Endothelial cell of umbilical vein (primary cell): ENCODE data around the gene KIF26B. TPM values are rescaled to one million over a fixed set of nuclear protein-coding genes. Genes with fewer than 3 reads are reported as not detected.

Source experiments
- BruUV-seq: library from RNA; stranded (reverse); fragments of 400-500 nt; replicated peaks from 2 replicates; lab custom pipeline; 2021; lab: Mats Ljungman, UMichigan
- CTCF ChIA-PET: fragments of 300-600, 350-600 bp; sonication (Branson Sonifier 250); formaldehyde crosslinking; loops from one replicate; lab custom pipeline; 2021; ENCODE audit warnings: antibody characterized with exemption, inconsistent platforms; lab: Charles Lee
- POLR2A ChIA-PET: fragments of 300-600, 350-600 bp; sonication (Branson Sonifier 250); formaldehyde crosslinking; loops from one replicate; lab custom pipeline; 2021; ENCODE audit warnings: antibody characterized with exemption, inconsistent platforms; lab: Charles Lee
- DNase-seq: peaks from one replicate; pipeline ENCODE4 v3.0.0-alpha.2; 2011; ENCODE audit warnings: low read depth, low spot score
- FAIRE-seq: peaks from 2 replicates; lab custom pipeline; 2011; peaks lifted over from hg19 to GRCh38; lab: Jason Lieb, UNC
- H2AFZ ChIP-seq: 2 replicates; pipeline ENCODE4 v1.6.0; 2012; ENCODE audit warnings: low read depth, low read length, control low read depth, inconsistent platforms
- H3K27ac ChIP-seq: 2 replicates; pipeline ENCODE4 v1.5.1; 2011; ENCODE audit warnings: low read depth, mild to moderate bottlenecking, control low read depth, low read length, moderate library complexity; ENCODE audit not compliant: insufficient read depth
- H3K27me3 ChIP-seq, 2 experiments: 2 replicates each; pipeline versions ENCODE4 v1.6.0 to v1.6.1; 2011; ENCODE audit warnings: low read length in 2 of 2, mixed read lengths in 1 of 2; ENCODE audit not compliant: control insufficient read depth in 2 of 2, insufficient read depth in 2 of 2
- H3K36me3 ChIP-seq, 2 experiments: 2 replicates in 1 of 2; 3 replicates in 1 of 2; pipeline ENCODE4 v1.5.1; 2011; ENCODE audit warnings: low read length in 2 of 2, mild to moderate bottlenecking in 1 of 2, moderate library complexity in 1 of 2; ENCODE audit not compliant: control insufficient read depth in 2 of 2, insufficient read depth in 2 of 2; ENCODE audit errors: extremely low read depth in 1 of 2
- H3K4me1 ChIP-seq: 3 replicates; pipeline ENCODE4 v1.5.1; 2011; ENCODE audit warnings: mild to moderate bottlenecking, low read length; ENCODE audit not compliant: control insufficient read depth, insufficient read depth; ENCODE audit errors: extremely low read depth
- H3K4me2 ChIP-seq: 2 replicates; pipeline ENCODE4 v1.6.1; 2011; ENCODE audit warnings: low read length, control low read depth, mixed read lengths; ENCODE audit not compliant: insufficient read depth
- H3K4me3 ChIP-seq, 3 experiments: fragments of 200-600 bp in 1 of 3; sonication (generic), shearing (Covaris generic) in 1 of 3; replicated peaks in 1 of 3; 2 replicates each; pipeline ENCODE4 v1.5.1; 2011 to 2016; ENCODE audit warnings: control low read depth in 3 of 3, low read length in 3 of 3, mild to moderate bottlenecking in 2 of 3, inconsistent platforms in 1 of 3, low read depth in 1 of 3, moderate library complexity in 1 of 3; ENCODE audit not compliant: insufficient read depth in 1 of 3
- H3K79me2 ChIP-seq: 2 replicates; pipeline ENCODE4 v1.6.0; 2012; ENCODE audit warnings: low read length, inconsistent platforms; ENCODE audit not compliant: control insufficient read depth, insufficient read depth
- H3K9ac ChIP-seq: replicated peaks from 2 replicates; pipeline ENCODE3; 2011; ENCODE audit warnings: low read length, control low read depth; ENCODE audit not compliant: insufficient read depth; ENCODE audit errors: extremely low read depth
- H3K9me1 ChIP-seq: replicated peaks from 3 replicates; pipeline ENCODE4 v1.6.0; 2011; ENCODE audit warnings: mild to moderate bottlenecking, low read length; ENCODE audit not compliant: control insufficient read depth, insufficient read depth; ENCODE audit errors: extremely low read depth
- H3K9me3 ChIP-seq: replicated peaks from 2 replicates; pipeline ENCODE4 v1.5.1; 2012; ENCODE audit warnings: low read length, inconsistent platforms; ENCODE audit not compliant: control insufficient read depth, insufficient read depth
- H4K20me1 ChIP-seq: replicated peaks from 2 replicates; pipeline ENCODE3; 2011; ENCODE audit warnings: mild to moderate bottlenecking, low read length; ENCODE audit not compliant: control insufficient read depth, insufficient read depth; ENCODE audit errors: extremely low read depth
- EZH2 ChIP-seq: IDR thresholded peaks from 2 replicates; pipeline ENCODE4 v1.6.1; 2012; ENCODE audit warnings: borderline replicate concordance, low read depth, mild to moderate bottlenecking, moderate library complexity, low read length, inconsistent platforms; ENCODE audit not compliant: severe bottlenecking
- FOS ChIP-seq: IDR thresholded peaks from 2 replicates; pipeline ENCODE4 v1.6.1; 2011; ENCODE audit warnings: mild to moderate bottlenecking, low read length, moderate library complexity, borderline replicate concordance; ENCODE audit not compliant: insufficient read depth
- GATA2 ChIP-seq: IDR thresholded peaks from 2 replicates; pipeline ENCODE4 v1.7.0; 2011; ENCODE audit warnings: low read depth, mild to moderate bottlenecking, moderate library complexity, mixed read lengths, low read length; ENCODE audit not compliant: insufficient read length, insufficient read depth
- JUN ChIP-seq: IDR thresholded peaks from 2 replicates; pipeline ENCODE4 v1.6.1; 2011; ENCODE audit warnings: borderline replicate concordance, low read depth; ENCODE audit not compliant: insufficient read length, insufficient read depth
- MYC ChIP-seq: IDR thresholded peaks from one replicate; pipeline ENCODE4 v1.6.1; 2011; ENCODE audit warnings: mild to moderate bottlenecking, low read depth, low read length
- POLR2A ChIP-seq: IDR thresholded peaks from 2 replicates; pipeline ENCODE4 v1.6.1; 2012; ENCODE audit warnings: low read depth, mild to moderate bottlenecking, control low read depth, low read length
- POLR2AphosphoS5 ChIP-seq: IDR thresholded peaks from 2 replicates; pipeline ENCODE4 v1.6.1; 2012; ENCODE audit warnings: low read depth, mild to moderate bottlenecking, control low read depth, low read length, moderate library complexity; ENCODE audit not compliant: insufficient read depth
- dilution Hi-C: fragments of 300-500 bp; cut with MboI; formaldehyde crosslinking; loops from one replicate; pipeline ENCODE4 v1.15.0; 2019; ENCODE audit warnings: low sequenced_read_pairs; ENCODE audit not compliant: extremely low pct_ligation_motif_present
- intact Hi-C: fragments of 100-400 bp; cut with micrococcal nuclease; formaldehyde crosslinking; loops from one replicate; pipeline ENCODE4 v1.10.0; 2022
- polyA plus RNA-seq, 4 experiments: library from polyadenylated mRNA; depleted of rRNA in 3 of 4; stranded (reverse) in 3 of 4; unstranded in 1 of 4; fragments of >200 nt; gene quantifications; 2 replicates each; pipeline versions ENCODE4 v1.2.1 to v1.2.3, GENCODE V29; 2011 to 2012; ENCODE audit warnings: missing spikeins in 1 of 4
- total RNA-seq: library from RNA; stranded (reverse); gene quantifications from 2 replicates; pipeline ENCODE4 v1.2.3, GENCODE V29; 2021
- TF ChIP-seq, protein P1 (sequence below), 2 donors: IDR thresholded peaks; 1 replicate in 1 of 2; 2 replicates in 1 of 2; pipeline ENCODE4 v1.5.1; 2011; ENCODE audit warnings: low read length in 2 of 2, mild to moderate bottlenecking in 2 of 2, moderate library complexity in 2 of 2, control low read depth in 1 of 2, inconsistent platforms in 1 of 2, low read depth in 1 of 2; ENCODE audit not compliant: insufficient read depth in 1 of 2; ENCODE audit errors: extremely low read depth in 1 of 2
- TF ChIP-seq, protein P2 (sequence below): IDR thresholded peaks from 2 replicates; pipeline ENCODE4 v1.6.1; 2011; ENCODE audit not compliant: insufficient read depth, insufficient read length

Gene KIF26B
- total and polyA plus RNA-seq, 2 donors (not counting 3 experiments of a cell fraction or from before 2014, with no cell fraction given) = 0.04 to 0.49 TPM

GRCh38 chr1:245317217-245317616, 162.4 kb downstream of the KIF26B start:
- H3K4me1 ChIP-seq = no peaks in the 10 kb centered on the region
- no peak for FAIRE-seq
- dilution Hi-C loops = no loop called here

More at GRCh38 chr1:245317217-245317616, 162.4 kb downstream of the KIF26B start:
- Histone ChIP-seq H3K36me3 (no peaks in the 10 kb centered on the region), H2AFZ (no peak overlapping the region), H3K27me3 (no peaks in the 10 kb centered on the region), H3K9me1 (no peaks in the 10 kb centered on the region), H4K20me1 (no peaks in the 10 kb centered on the region), H3K27ac (no peak overlapping the region), H3K9ac (no peak overlapping the region), H3K9me3 (no peaks in the 10 kb centered on the region), H3K4me3 (no peak overlapping the region), H3K79me2 (no peaks in the 10 kb centered on the region), H3K4me2 (no peak overlapping the region)
- TF ChIP-seq, protein P1, sequence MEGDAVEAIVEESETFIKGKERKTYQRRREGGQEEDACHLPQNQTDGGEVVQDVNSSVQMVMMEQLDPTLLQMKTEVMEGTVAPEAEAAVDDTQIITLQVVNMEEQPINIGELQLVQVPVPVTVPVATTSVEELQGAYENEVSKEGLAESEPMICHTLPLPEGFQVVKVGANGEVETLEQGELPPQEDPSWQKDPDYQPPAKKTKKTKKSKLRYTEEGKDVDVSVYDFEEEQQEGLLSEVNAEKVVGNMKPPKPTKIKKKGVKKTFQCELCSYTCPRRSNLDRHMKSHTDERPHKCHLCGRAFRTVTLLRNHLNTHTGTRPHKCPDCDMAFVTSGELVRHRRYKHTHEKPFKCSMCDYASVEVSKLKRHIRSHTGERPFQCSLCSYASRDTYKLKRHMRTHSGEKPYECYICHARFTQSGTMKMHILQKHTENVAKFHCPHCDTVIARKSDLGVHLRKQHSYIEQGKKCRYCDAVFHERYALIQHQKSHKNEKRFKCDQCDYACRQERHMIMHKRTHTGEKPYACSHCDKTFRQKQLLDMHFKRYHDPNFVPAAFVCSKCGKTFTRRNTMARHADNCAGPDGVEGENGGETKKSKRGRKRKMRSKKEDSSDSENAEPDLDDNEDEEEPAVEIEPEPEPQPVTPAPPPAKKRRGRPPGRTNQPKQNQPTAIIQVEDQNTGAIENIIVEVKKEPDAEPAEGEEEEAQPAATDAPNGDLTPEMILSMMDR (IDR thresholded peaks at IDR 0.05; ENCODE audit: extremely low read depth in 1 of 2, insufficient read depth in 1 of 2, low read depth in 1 of 2, low read length in 2 of 2) = no peak
- no peak for TF ChIP-seq EZH2
- no peak for TF ChIP-seq MYC
- TF ChIP-seq GATA2 = no peak
- TF ChIP-seq, protein P2, sequence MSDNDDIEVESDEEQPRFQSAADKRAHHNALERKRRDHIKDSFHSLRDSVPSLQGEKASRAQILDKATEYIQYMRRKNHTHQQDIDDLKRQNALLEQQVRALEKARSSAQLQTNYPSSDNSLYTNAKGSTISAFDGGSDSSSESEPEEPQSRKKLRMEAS = no peak
- TF ChIP-seq FOS = no peak
- TF ChIP-seq POLR2A = no peak
- TF ChIP-seq POLR2AphosphoS5 = no peak
- TF ChIP-seq JUN = no peak
- intact Hi-C loops = no loop called here
- BruUV-seq = no TSS peak
- DNase-seq = no peak
- ChIA-PET POLR2A (no interaction called here), CTCF (no interaction called here)
